Panc1 (cell line): Measurements from ENCODE around the gene BTBD9. TPM values are rescaled to one million over a fixed set of nuclear protein-coding genes. Genes with fewer than 3 reads are reported as not detected.

Experiments used
- ATAC-seq: fragments of 200-7000 bp; cut with Tn5 transposase; 2 replicates; pipeline ENCODE4 v1.9.1; 2020; ENCODE audit warnings: mild to moderate bottlenecking, moderate library complexity
- BruUV-seq: library from RNA; stranded (reverse); fragments of 400-500 nt; replicated peaks from 2 replicates; lab custom pipeline; 2021; lab: Mats Ljungman, UMichigan
- CTCF ChIA-PET: fragments of 300-600 bp; sonication (Branson Sonifier 250); formaldehyde crosslinking; loops from one replicate; lab custom pipeline; 2022; ENCODE audit warnings: antibody characterized with exemption; lab: Charles Lee
- POLR2A ChIA-PET: fragments of 300-600 bp; sonication (Branson Sonifier 250); formaldehyde crosslinking; loops from one replicate; lab custom pipeline; 2022; ENCODE audit warnings: antibody characterized with exemption; lab: Charles Lee
- DNase-seq: peaks from one replicate; pipeline ENCODE4 v3.0.0-alpha.2; 2010; ENCODE audit warnings: low read depth, low spot score
- H3K27ac ChIP-seq: 2 replicates; pipeline ENCODE4 v1.5.1; 2011; ENCODE audit warnings: mild to moderate bottlenecking, low read length, inconsistent platforms
- H3K27me3 ChIP-seq: fragments of 200-500 bp; sonication (Bioruptor generic); 2 replicates; pipeline ENCODE4 v1.6.0; 2014; ENCODE audit warnings: low read length, inconsistent platforms; ENCODE audit not compliant: control insufficient read depth, insufficient read depth
- H3K36me3 ChIP-seq: fragments of 200-500 bp; sonication (Bioruptor generic); 2 replicates; pipeline ENCODE4 v1.5.1; 2014; ENCODE audit warnings: inconsistent platforms, mild to moderate bottlenecking, low read length, moderate library complexity; ENCODE audit not compliant: control insufficient read depth, insufficient read depth
- H3K4me1 ChIP-seq: 2 replicates; pipeline ENCODE4 v1.5.1; 2011; ENCODE audit warnings: inconsistent platforms, mild to moderate bottlenecking, low read length, moderate library complexity; ENCODE audit not compliant: control insufficient read depth, insufficient read depth
- H3K4me3 ChIP-seq, 2 experiments: 2 replicates each; pipeline ENCODE4 v1.5.1; 2011 to 2012; ENCODE audit warnings: low read depth in 2 of 2, low read length in 2 of 2, mild to moderate bottlenecking in 2 of 2, inconsistent platforms in 1 of 2, moderate library complexity in 1 of 2
- H3K9me3 ChIP-seq: fragments of 200-500 bp; sonication (Bioruptor generic); 2 replicates; pipeline ENCODE4 v1.5.1; 2014; ENCODE audit warnings: low read depth, mild to moderate bottlenecking, inconsistent platforms, low read length, moderate library complexity; ENCODE audit not compliant: control insufficient read depth, insufficient read depth
- POLR2AphosphoS5 ChIP-seq: IDR thresholded peaks from 2 replicates; pipeline ENCODE4 v1.6.1; 2012; ENCODE audit warnings: mild to moderate bottlenecking, low read depth, low read length, moderate library complexity
- SIN3A ChIP-seq: IDR thresholded peaks from 2 replicates; pipeline ENCODE4 v1.6.1; 2012; ENCODE audit warnings: low read depth, mild to moderate bottlenecking, low read length, moderate library complexity, borderline replicate concordance; ENCODE audit not compliant: insufficient read depth
- TCF7L2 ChIP-seq: IDR thresholded peaks from 2 replicates; pipeline ENCODE4 v1.6.1; 2011; ENCODE audit warnings: mild to moderate bottlenecking, low read depth, low read length, inconsistent platforms
- in situ Hi-C: cut with HindIII; loops from 2 replicates; pipeline ENCODE4 v1.10.0; 2016; ENCODE audit warnings: low sequenced_read_pairs, low pct_unique_long_range_greater_than_20kb
- intact Hi-C: fragments of 100-400 bp; cut with micrococcal nuclease; formaldehyde crosslinking; loops from one replicate; pipeline ENCODE4 v1.10.0; 2022; ENCODE audit not compliant: unreplicated experiment
- total RNA-seq: library from RNA; stranded (reverse); gene quantifications from one replicate; pipeline ENCODE4 v1.2.1, GENCODE V29; 2021; ENCODE audit not compliant: unreplicated experiment
- TF ChIP-seq, protein P1 (sequence below), 2 experiments: IDR thresholded peaks; 2 replicates each; pipeline ENCODE4 v1.6.1; 2011 to 2012; ENCODE audit warnings: low read depth in 2 of 2, control low read depth in 1 of 2, low read length in 1 of 2, mild to moderate bottlenecking in 1 of 2, moderate library complexity in 1 of 2; ENCODE audit not compliant: insufficient read depth in 1 of 2
- TF ChIP-seq, protein P2 (sequence below): fragments of 450-650 bp; IDR thresholded peaks from 2 replicates; pipeline ENCODE4 v1.5.1; 2017; ENCODE audit warnings: mild to moderate bottlenecking

Gene BTBD9
- total RNA-seq, 1 experiment from 2014 or later: 12.8 TPM

DNA sequence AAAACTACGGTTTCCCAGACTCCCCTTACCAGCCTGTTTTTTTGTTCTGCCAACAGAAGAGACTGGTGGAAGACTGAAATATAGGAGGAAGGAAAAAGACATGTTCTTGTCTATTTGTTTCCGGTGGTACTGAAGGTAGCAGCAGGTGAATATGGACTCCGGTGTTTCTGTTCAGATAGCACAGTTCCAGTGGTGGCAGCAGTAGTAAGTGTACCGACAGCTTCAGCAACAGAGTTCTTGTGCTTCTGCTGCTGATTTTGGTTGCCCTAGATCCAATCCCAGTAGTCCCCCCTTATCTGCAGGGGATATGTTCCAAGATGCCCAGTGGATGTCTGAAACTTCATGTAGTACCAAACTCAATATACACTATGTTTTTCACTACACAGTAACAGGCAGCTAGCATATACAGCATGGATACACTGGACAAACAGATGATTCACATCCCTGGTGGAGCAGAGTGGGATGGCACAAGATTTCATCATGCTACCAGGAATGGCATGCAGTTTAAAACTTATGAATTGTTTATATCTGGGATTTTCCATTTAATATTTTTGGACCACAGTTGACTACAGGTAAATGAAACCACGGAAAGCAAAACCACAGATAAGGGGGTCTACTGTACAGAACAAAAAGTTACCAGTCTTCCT is 301.8 kb downstream of the BTBD9 start:
- H3K4me3 ChIP-seq: no peak overlapping the region
- no peaks in the 10 kb centered on the region for H3K27me3 ChIP-seq
- H3K4me1 ChIP-seq: no peaks in the 10 kb centered on the region
- no TSS peak for BruUV-seq
- peak overlapping the region; percentile 66; the same call in 1 of the 2 replicates for H3K27ac ChIP-seq
- ATAC-seq: peak; percentile 66; the same call in 1 of the 2 replicates
- TF ChIP-seq, protein P1, sequence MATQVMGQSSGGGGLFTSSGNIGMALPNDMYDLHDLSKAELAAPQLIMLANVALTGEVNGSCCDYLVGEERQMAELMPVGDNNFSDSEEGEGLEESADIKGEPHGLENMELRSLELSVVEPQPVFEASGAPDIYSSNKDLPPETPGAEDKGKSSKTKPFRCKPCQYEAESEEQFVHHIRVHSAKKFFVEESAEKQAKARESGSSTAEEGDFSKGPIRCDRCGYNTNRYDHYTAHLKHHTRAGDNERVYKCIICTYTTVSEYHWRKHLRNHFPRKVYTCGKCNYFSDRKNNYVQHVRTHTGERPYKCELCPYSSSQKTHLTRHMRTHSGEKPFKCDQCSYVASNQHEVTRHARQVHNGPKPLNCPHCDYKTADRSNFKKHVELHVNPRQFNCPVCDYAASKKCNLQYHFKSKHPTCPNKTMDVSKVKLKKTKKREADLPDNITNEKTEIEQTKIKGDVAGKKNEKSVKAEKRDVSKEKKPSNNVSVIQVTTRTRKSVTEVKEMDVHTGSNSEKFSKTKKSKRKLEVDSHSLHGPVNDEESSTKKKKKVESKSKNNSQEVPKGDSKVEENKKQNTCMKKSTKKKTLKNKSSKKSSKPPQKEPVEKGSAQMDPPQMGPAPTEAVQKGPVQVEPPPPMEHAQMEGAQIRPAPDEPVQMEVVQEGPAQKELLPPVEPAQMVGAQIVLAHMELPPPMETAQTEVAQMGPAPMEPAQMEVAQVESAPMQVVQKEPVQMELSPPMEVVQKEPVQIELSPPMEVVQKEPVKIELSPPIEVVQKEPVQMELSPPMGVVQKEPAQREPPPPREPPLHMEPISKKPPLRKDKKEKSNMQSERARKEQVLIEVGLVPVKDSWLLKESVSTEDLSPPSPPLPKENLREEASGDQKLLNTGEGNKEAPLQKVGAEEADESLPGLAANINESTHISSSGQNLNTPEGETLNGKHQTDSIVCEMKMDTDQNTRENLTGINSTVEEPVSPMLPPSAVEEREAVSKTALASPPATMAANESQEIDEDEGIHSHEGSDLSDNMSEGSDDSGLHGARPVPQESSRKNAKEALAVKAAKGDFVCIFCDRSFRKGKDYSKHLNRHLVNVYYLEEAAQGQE (IDR thresholded peaks at IDR 0.05; ENCODE audit: insufficient read depth in 1 of 2, low read depth in 2 of 2, low read length in 1 of 2): no peak
- no peak for TF ChIP-seq POLR2AphosphoS5
- TF ChIP-seq, protein P2, sequence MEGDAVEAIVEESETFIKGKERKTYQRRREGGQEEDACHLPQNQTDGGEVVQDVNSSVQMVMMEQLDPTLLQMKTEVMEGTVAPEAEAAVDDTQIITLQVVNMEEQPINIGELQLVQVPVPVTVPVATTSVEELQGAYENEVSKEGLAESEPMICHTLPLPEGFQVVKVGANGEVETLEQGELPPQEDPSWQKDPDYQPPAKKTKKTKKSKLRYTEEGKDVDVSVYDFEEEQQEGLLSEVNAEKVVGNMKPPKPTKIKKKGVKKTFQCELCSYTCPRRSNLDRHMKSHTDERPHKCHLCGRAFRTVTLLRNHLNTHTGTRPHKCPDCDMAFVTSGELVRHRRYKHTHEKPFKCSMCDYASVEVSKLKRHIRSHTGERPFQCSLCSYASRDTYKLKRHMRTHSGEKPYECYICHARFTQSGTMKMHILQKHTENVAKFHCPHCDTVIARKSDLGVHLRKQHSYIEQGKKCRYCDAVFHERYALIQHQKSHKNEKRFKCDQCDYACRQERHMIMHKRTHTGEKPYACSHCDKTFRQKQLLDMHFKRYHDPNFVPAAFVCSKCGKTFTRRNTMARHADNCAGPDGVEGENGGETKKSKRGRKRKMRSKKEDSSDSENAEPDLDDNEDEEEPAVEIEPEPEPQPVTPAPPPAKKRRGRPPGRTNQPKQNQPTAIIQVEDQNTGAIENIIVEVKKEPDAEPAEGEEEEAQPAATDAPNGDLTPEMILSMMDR: no peak
- intact Hi-C loops (no loop called here), in situ Hi-C loops (no loop called here)
- CTCF ChIA-PET: no interaction called here
- POLR2A ChIA-PET: no interaction called here
- DNase-seq: peak; percentile 72
- no peaks in the 10 kb centered on the region for H3K9me3 ChIP-seq
- H3K36me3 ChIP-seq: no peaks in the 10 kb centered on the region

DNA sequence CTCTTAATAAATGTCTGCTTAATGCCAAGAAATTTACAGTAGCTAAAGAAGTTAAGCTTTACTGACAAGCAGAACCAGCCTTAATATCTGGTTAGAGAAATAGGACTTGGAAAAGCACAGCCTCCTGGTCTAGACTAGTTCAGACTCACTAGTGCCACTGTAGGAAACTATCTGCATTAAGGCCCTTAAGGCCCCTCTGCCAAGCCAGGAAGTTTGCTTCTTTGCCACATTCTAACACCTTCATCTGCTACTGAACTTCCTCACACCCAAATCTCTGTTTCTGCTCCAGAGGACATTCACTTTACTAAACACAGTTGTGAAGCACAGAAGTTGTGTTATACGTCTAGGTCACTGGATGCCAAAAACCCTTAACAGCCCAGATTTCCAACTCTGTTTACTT is 302.8 kb downstream of the BTBD9 start:
- H3K27me3 ChIP-seq: no peaks in the 10 kb centered on the region
- ChIA-PET POLR2A (no interaction called here), CTCF (no interaction called here)
- no peak overlapping the region for H3K27ac ChIP-seq
- H3K9me3 ChIP-seq: no peaks in the 10 kb centered on the region
- ATAC-seq: no peak
- intact Hi-C loops: no loop called here
- H3K36me3 ChIP-seq: no peaks in the 10 kb centered on the region
- H3K4me3 ChIP-seq: no peak overlapping the region
- no peak for DNase-seq
- no peak for TF ChIP-seq TCF7L2
- in situ Hi-C loops: no loop called here
- no peaks in the 10 kb centered on the region for H3K4me1 ChIP-seq
- BruUV-seq: no TSS peak

DNA sequence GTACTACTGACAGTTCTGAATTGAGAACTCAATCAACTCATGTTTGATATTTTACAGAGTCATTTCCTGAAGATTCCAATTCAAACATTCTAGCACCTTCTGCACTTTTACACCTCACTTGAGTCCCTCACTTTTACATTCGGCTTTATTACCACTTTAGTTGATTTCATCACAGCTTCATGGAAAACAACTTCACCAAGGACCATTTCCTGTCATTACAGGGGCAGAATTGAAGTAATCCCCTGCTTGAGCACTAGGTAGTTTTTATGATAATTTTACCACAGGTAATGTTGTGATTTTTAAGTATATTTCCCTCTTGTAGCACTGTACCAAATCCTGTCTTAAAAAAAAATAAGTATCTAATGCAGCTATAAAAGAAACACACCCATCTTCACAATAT is 312.9 kb downstream of the BTBD9 start:
- intact Hi-C loops: no loop called here
- H3K27ac ChIP-seq: no peak overlapping the region
- no peak overlapping the region for H3K4me3 ChIP-seq
- no TSS peak for BruUV-seq
- H3K36me3 ChIP-seq: no peaks in the 10 kb centered on the region
- no peaks in the 10 kb centered on the region for H3K4me1 ChIP-seq
- no peak for ATAC-seq
- POLR2A ChIA-PET: no interaction called here
- H3K9me3 ChIP-seq: no peaks in the 10 kb centered on the region
- no peak for DNase-seq
- H3K27me3 ChIP-seq: no peaks in the 10 kb centered on the region
- no peak for TF ChIP-seq POLR2AphosphoS5
- TF ChIP-seq, protein P1 (IDR thresholded peaks at IDR 0.05; ENCODE audit: insufficient read depth in 1 of 2, low read depth in 2 of 2, low read length in 1 of 2): no peak
- TF ChIP-seq, protein P2: no peak
- no peak for TF ChIP-seq TCF7L2
- TF ChIP-seq SIN3A: no peak
- CTCF ChIA-PET: no interaction called here
- in situ Hi-C loops: no loop called here
